GM23338 (cell line): Measurements from ENCODE around the gene SRRT.

Experiments used
- CREB1 ChIP-seq: fragments of 250-450 bp; sonication (Bioruptor Pico); IDR thresholded peaks from 2 replicates; pipeline ENCODE4 v1.5.0; 2020; ENCODE audit warnings: low read depth, mild to moderate bottlenecking, moderate library complexity
- EZH2 ChIP-seq: fragments of 200-600 bp; sonication (generic); IDR thresholded peaks from one replicate; pipeline ENCODE4 v1.8.0; 2017; ENCODE audit warnings: antibody characterized with exemption, mild to moderate bottlenecking, low read depth; ENCODE audit not compliant: unreplicated experiment
- EZH2phosphoT487 ChIP-seq: fragments of 200-600 bp; sonication (generic); IDR thresholded peaks from one replicate; pipeline ENCODE4 v1.8.1; 2018; ENCODE audit warnings: antibody characterized with exemption; ENCODE audit not compliant: unreplicated experiment
- JUNB ChIP-seq: IDR thresholded peaks from one replicate; pipeline ENCODE4 v1.6.1; 2016; ENCODE audit warnings: antibody characterized with exemption; ENCODE audit not compliant: unreplicated experiment
- NANOG ChIP-seq: IDR thresholded peaks from 2 replicates; pipeline ENCODE4 v1.6.1; 2016; ENCODE audit warnings: antibody characterized with exemption, borderline replicate concordance
- POLR2AphosphoS5 ChIP-seq: IDR thresholded peaks from 2 replicates; pipeline ENCODE4 v1.6.1; 2016; ENCODE audit warnings: antibody characterized with exemption, low read depth
- REST ChIP-seq: IDR thresholded peaks from one replicate; pipeline ENCODE4 v1.6.1; 2018; ENCODE audit warnings: antibody characterized with exemption; ENCODE audit not compliant: unreplicated experiment
- STAT1 ChIP-seq: IDR thresholded peaks from one replicate; pipeline ENCODE4 v1.6.1; 2016; ENCODE audit warnings: antibody characterized with exemption; ENCODE audit not compliant: unreplicated experiment
- ZNF114 ChIP-seq: fragments of 250-450 bp; sonication (Bioruptor Pico); IDR thresholded peaks from 2 replicates; pipeline ENCODE4 v1.5.0; 2020; ENCODE audit warnings: mild to moderate bottlenecking, moderate library complexity
- TF ChIP-seq, protein P1 (sequence below), 2 experiments: fragments of 200-600 bp in 1 of 2; sonication (generic) in 1 of 2; conservative IDR thresholded peaks; 2 replicates each; pipeline versions ENCODE4 v1.5.1 to v1.6.1; 2016 to 2017; ENCODE audit warnings: antibody characterized with exemption in 2 of 2, low read depth in 2 of 2, mild to moderate bottlenecking in 2 of 2, moderate library complexity in 1 of 2
- TF ChIP-seq, protein P2 (sequence below): IDR thresholded peaks from 2 replicates; pipeline ENCODE4 v1.6.1; 2016; ENCODE audit warnings: antibody characterized with exemption

GRCh38 chr7:100867040-100867775 lies 7.7 kb upstream of the SRRT start, which contains the start of gene TRIP6:
- TF ChIP-seq, protein P1, sequence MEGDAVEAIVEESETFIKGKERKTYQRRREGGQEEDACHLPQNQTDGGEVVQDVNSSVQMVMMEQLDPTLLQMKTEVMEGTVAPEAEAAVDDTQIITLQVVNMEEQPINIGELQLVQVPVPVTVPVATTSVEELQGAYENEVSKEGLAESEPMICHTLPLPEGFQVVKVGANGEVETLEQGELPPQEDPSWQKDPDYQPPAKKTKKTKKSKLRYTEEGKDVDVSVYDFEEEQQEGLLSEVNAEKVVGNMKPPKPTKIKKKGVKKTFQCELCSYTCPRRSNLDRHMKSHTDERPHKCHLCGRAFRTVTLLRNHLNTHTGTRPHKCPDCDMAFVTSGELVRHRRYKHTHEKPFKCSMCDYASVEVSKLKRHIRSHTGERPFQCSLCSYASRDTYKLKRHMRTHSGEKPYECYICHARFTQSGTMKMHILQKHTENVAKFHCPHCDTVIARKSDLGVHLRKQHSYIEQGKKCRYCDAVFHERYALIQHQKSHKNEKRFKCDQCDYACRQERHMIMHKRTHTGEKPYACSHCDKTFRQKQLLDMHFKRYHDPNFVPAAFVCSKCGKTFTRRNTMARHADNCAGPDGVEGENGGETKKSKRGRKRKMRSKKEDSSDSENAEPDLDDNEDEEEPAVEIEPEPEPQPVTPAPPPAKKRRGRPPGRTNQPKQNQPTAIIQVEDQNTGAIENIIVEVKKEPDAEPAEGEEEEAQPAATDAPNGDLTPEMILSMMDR (conservative IDR thresholded peaks at IDR 0.05; ENCODE audit: low read depth in 2 of 2): no peak
- TF ChIP-seq EZH2 (no peak), POLR2AphosphoS5 (no peak; the same call in none of the 2 replicates), EZH2phosphoT487 (no peak), JUNB (no peak), REST (no peak), CREB1 (CRISPR knock-in tag) (peak; percentile 98), STAT1 (no peak), ZNF114 (CRISPR knock-in tag) (peak; percentile 78; the same call in 1 of the 2 replicates), NANOG (no peak)
- TF ChIP-seq, protein P2, sequence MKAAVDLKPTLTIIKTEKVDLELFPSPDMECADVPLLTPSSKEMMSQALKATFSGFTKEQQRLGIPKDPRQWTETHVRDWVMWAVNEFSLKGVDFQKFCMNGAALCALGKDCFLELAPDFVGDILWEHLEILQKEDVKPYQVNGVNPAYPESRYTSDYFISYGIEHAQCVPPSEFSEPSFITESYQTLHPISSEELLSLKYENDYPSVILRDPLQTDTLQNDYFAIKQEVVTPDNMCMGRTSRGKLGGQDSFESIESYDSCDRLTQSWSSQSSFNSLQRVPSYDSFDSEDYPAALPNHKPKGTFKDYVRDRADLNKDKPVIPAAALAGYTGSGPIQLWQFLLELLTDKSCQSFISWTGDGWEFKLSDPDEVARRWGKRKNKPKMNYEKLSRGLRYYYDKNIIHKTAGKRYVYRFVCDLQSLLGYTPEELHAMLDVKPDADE: no peak
